Psoas muscle (tissue), 8 donors: Measurements from ENCODE around the gene PPP2R3B. TPM values are rescaled to one million over a fixed set of nuclear protein-coding genes. Genes with fewer than 3 reads are reported as not detected.

Experiments used
- ATAC-seq, 4 donors: fragments of 200-7000 bp; cut with Tn5 transposase; one replicate each; pipeline ENCODE4 v1.9.1; 2020; ENCODE audit warnings: moderate library complexity in 3 of 4, mild to moderate bottlenecking in 2 of 4
- DNase-seq, 2 donors: peaks; one replicate each; pipeline ENCODE4 v3.0.0-alpha.2; 2020
- H3K27ac ChIP-seq: fragments of 200-600 bp; one replicate; pipeline ENCODE4 v1.8.0; 2022
- H3K27me3 ChIP-seq, 3 donors: fragments of 200-600 bp in 1 of 3; one replicate each; pipeline versions ENCODE4 v1.6.1 to v1.8.0; 2013 to 2022; ENCODE audit warnings: low read length in 2 of 3, mild to moderate bottlenecking in 2 of 3, moderate library complexity in 1 of 3; ENCODE audit not compliant: insufficient read depth in 3 of 3
- H3K36me3 ChIP-seq, 2 donors: fragments of 200-600 bp in 1 of 2; one replicate each; pipeline versions ENCODE4 v1.6.1 to v1.8.0; 2013 to 2022; ENCODE audit warnings: low read depth in 1 of 2, mild to moderate bottlenecking in 1 of 2, moderate library complexity in 1 of 2; ENCODE audit not compliant: insufficient read depth in 1 of 2
- H3K4me1 ChIP-seq: fragments of 200-600 bp; one replicate; pipeline ENCODE4 v1.8.0; 2022
- H3K4me3 ChIP-seq: fragments of 200-600 bp; one replicate; pipeline ENCODE4 v1.8.0; 2022; ENCODE audit warnings: mild to moderate bottlenecking
- H3K9me3 ChIP-seq: fragments of 200-600 bp; one replicate; pipeline ENCODE4 v1.8.0; 2022
- CTCF ChIP-seq: fragments of 200-600 bp; IDR thresholded peaks from one replicate; pipeline ENCODE4 v1.8.0; 2022; ENCODE audit warnings: antibody characterized with exemption
- WGBS, 3 donors: extraction: QIAGEN DNeasy Blood & Tissue Kit; methylation state at CpG; one replicate each; pipeline versions ENCODE4 v1.1.6 to v1.1.7; 2013; 5-methylcytosine and 5-hydroxymethylcytosine counted together
- intact Hi-C, 2 donors: fragments of 100-400 bp; cut with DNase I; formaldehyde crosslinking; loops; one replicate each; pipeline versions ENCODE4 v1.11.0 to v1.14.2; 2022
- polyA plus RNA-seq, 3 donors: library from polyadenylated mRNA; stranded (reverse); fragments of 200-250 nt; gene quantifications; one replicate each; pipeline ENCODE4 v1.2.3, GENCODE V29; 2013
- total RNA-seq, 4 donors: library from RNA; stranded (reverse); fragmentation: NEBNext Ultra II Directional in 2 of 4; extraction: Animal tissue kit (Norgen Biotek cat#: 25700) in 2 of 4; gene quantifications; one replicate each; pipeline versions ENCODE4 v1.2.1 to v1.2.4, GENCODE V29; 2021 to 2023
- donor health status: healthy with polysubstance abuse.
- donor health status: DM: no; HTN: no; CAD: no; lungs with moderate emphysema.
- donor health status: Bipolar disorder and iron deficiency.
- donor health status: healthy.
- donor health status: DM: yes; HTN: yes; CAD: no.
- donor health status: DM: no; HTN: no; CAD: no.
- donor health status: DM: no; HTN: no; CAD: no.
- donor health status: DM: yes; HTN: yes; CAD: no.

The PPP2R3B gene
- total and polyA plus RNA-seq, 7 donors: 32.3 to 156 (median 77.2) TPM

- peak; percentile 98 to 99 for DNase-seq
- Histone ChIP-seq H3K4me1 (no peaks in the 10 kb centered on the region), H3K27ac (peak overlapping the region; percentile 95), H3K36me3 (peaks cover 3 to 26% of the 10 kb centered on the region in 2 donors), H3K27me3 (no peaks in the 10 kb centered on the region), H3K9me3 (no peaks in the 10 kb centered on the region), H3K4me3 (peak overlapping the region; percentile 94)
- TF ChIP-seq CTCF: no peak
- intact Hi-C loops: loop anchor here in 1 of 2 donors (5.0 kb wide), 1 partner anchor 36 kb away; the partner anchor contains the start of gene PLCXD1
- WGBS, 3 donors: 0 to 1% (median 1%) methylated on average over 46 to 61 of the region's 61 CpGs
- peak; percentile 82 to 84 (median 82) for ATAC-seq
These were observed 68.5 kb downstream of the PPP2R3B start for GRCh38 chrX:318068-318738.

GRCh38 chrX:317424-318067 is 69.2 kb downstream of the PPP2R3B start:
- TF ChIP-seq CTCF: no peak
- intact Hi-C loops: loop anchor here in 1 of 2 donors (5.0 kb wide), 1 partner anchor 35 kb away; the partner anchor contains the start of gene PLCXD1
- no peak for DNase-seq
- 48 to 55% (median 49%) methylated on average over 17 to 28 of the region's 28 CpGs for WGBS, 3 donors
- peaks cover 3 to 33% of the 10 kb centered on the region in 2 donors for H3K36me3 ChIP-seq
- no peaks in the 10 kb centered on the region for H3K27me3 ChIP-seq
- peak; percentile 7 to 55 (median 21) for ATAC-seq
- H3K4me1 ChIP-seq: no peaks in the 10 kb centered on the region
- peak overlapping the region; percentile 94 for H3K4me3 ChIP-seq
- H3K9me3 ChIP-seq: no peaks in the 10 kb centered on the region
- peak overlapping the region; percentile 95 for H3K27ac ChIP-seq

GRCh38 chrX:316351-317325 is 70.1 kb downstream of the PPP2R3B start:
- Histone ChIP-seq H3K4me3 (no peak overlapping the region), H3K4me1 (no peaks in the 10 kb centered on the region), H3K27me3 (no peaks in the 10 kb centered on the region), H3K36me3 (peaks cover 7 to 42% of the 10 kb centered on the region in 2 donors), H3K9me3 (no peaks in the 10 kb centered on the region), H3K27ac (no peak overlapping the region)
- 90 to 91% (median 91%) methylated on average over 50 of the region's 50 CpGs for WGBS, 3 donors
- intact Hi-C loops: loop anchor here in 1 of 2 donors (5.0 kb wide), 1 partner anchor 34 kb away; the partner anchor contains the start of gene PLCXD1
- no peak for TF ChIP-seq CTCF
- ATAC-seq (no peak), DNase-seq (peak in 1 of 2 donors; percentile 65)

- Histone ChIP-seq H3K9me3 (no peaks in the 10 kb centered on the region), H3K27me3 (no peaks in the 10 kb centered on the region), H3K27ac (no peak overlapping the region), H3K4me1 (no peaks in the 10 kb centered on the region), H3K4me3 (no peak overlapping the region), H3K36me3 (peaks cover 7 to 56% of the 10 kb centered on the region in 2 donors)
- WGBS, 3 donors: 90 to 91% (median 90%) methylated on average over 51 of the region's 51 CpGs
- no peak for TF ChIP-seq CTCF
- ATAC-seq (no peak), DNase-seq (peak; percentile 1 to 51)
- intact Hi-C loops: loop anchor here in 1 of 2 donors (5.0 kb wide), 1 partner anchor 33 kb away; the partner anchor contains the start of gene PLCXD1
These were observed 71.7 kb downstream of the PPP2R3B start for GRCh38 chrX:314781-315595.
